ENCODE results near the gene ARPC1B. TPM values are rescaled to one million over a fixed set of nuclear protein-coding genes. Genes with fewer than 3 reads are reported as not detected.

ARPC1B gene
- total and polyA plus RNA-seq, 9 of the 15 experiments (the other 6 are each of a cell fraction or from before 2014, with no cell fraction given) = 6.7 to 357 (median 211) TPM

DNA sequence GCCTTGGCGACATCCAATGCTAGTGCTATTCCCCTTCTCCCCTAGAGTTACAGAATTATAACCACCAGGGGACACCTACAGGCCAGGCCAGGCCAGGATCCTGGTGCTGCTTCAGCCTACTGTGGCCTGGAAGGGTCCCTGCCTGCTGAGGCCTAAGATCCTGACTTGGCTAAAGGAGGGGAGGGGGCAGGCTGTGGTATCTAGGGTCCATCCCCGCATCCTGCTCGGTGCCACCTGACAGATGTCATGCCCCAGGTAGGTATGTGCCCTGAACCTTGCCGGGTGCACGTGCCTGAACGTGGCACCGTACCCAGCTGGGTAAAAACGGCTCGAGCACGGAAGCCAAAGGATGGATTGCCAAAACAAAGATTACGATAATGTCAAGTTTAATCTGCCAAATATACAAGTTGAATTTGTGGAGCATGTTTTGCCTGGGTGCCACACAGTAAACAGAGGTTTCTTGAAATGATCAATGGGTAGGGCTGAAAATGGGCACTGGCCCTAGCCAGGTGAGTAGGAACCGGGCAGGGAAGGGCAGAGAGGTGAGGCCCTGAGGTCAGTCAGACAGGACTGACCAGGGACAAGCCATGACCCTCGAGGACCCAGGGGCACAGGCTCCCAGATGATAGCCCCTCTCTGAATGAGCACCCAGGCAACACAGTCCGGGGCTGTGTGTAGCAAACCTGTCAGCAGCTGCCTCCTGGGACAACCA, 21.2 kb downstream of the ARPC1B start (continued):
- TF ChIP-seq CHAMP1 (IDR thresholded peaks at IDR 0.05) = no peak
- TF ChIP-seq SMAD1 (IDR thresholded peaks at IDR 0.05; ENCODE audit: low read depth, low read length, partially characterized antibody) = no peak
- peak; percentile 12 to 27 (median 24); a peak in 3 of 6 replicates for TF ChIP-seq CTCF (IDR thresholded peaks at IDR 0.05 in 2 of 3, conservative IDR thresholded peaks at IDR 0.05 in 1 of 3; ENCODE audit: insufficient read depth in 2 of 3, low read depth in 1 of 3, low read length in 3 of 3)
- TF ChIP-seq POLR2AphosphoS2 (IDR thresholded peaks at IDR 0.05; ENCODE audit: low read length) = peak; percentile 82; the same call in 1 of the 2 replicates
- TF ChIP-seq ZNF121 (CRISPR knock-in tag; conservative IDR thresholded peaks at IDR 0.05) = no peak
- TF ChIP-seq HCFC1 (IDR thresholded peaks at IDR 0.05; ENCODE audit: low read depth, low read length) = no peak
- no peak for TF ChIP-seq ZNF668 (CRISPR knock-in tag; IDR thresholded peaks at IDR 0.05)

Measured in K562 (cell line).